Stimulated activated CD4-positive, alpha-beta T cell treated with anti-CD3 and anti-CD28 coated beads, Interleukin-1b, Interleukin-23, amount 100 ng/mL, for 24 hours (primary cell): Measurements from ENCODE around the gene PC.
"Not testable (repeated sequence)": the region's sequence is repeated elsewhere in the genome, so short reads cannot be mapped to it uniquely, and the experiment has no call there.

ENCODE experiments used
- DNase-seq, 4 experiments: peaks; one replicate each; pipeline ENCODE4 v3.0.0-alpha.2; 2020; ENCODE audit warnings: low read depth in 4 of 4, low spot score in 1 of 4

PC gene

DNA sequence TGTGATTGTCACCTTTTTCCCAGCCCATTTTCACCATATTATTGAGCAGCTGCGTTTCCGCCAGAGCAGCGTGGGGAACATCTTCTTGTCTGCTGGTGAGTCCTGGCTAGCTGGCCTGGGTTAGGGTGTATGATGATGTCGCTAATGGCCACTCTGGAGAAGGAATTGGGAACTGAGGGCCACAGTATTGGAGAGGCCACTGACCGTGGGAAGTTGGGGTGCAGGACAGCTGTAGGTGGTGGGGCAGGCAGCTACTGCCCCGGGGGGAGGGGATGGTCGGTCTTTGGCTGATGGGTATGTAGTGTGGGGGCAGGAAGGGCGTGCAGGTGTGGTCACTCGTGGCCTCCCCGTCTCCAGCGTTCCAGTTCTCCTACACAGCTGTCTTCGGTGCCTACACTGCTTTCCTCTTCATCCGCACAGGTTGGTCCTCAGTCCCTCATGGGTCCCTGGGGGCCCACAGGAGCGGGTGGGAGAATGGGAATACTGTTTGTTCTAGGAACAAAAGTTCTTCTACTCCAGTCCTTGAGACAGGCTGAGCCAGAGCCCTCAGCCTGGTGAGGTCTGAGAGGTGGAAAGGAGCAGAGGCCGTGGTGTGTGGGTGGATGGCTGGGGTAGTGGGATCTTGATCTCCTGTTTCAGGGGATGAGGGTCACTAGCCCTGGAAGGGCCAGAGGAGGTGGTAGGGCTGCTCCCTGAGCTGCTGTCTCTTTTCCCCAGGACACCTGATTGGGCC, 112.9 kb downstream of the PC start:
- no peak for DNase-seq

DNA sequence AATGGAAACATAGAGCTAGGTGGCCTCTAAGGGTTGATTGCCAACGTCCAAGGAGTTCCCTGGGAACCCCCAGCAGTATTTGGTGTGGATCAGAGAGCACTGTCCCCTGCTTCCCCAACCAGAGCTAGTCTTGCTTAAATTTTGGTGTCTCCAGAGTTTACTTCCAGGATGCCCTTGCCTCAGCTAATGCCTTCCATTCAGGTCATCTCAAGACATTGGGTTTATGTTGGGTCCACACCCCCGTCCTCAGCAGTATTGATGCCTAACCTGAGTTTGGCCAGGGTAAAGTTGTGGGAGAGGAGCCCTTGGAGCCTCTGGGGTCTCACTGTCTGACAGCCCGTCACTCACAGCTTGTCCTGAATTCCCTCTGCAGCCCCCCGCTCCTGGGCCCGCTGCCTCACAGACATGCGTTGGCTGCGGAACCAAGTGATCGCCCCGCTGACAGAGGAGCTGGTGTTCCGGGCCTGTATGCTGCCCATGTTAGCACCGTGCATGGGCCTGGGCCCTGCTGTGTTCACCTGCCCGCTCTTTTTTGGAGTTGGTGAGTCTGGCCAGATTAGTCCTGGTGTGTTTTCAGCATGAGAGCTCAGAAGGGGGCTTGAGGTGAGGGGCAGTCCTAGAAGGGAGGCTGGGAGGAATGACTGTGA, 113.6 kb downstream of the PC start:
- no peak for DNase-seq

DNA sequence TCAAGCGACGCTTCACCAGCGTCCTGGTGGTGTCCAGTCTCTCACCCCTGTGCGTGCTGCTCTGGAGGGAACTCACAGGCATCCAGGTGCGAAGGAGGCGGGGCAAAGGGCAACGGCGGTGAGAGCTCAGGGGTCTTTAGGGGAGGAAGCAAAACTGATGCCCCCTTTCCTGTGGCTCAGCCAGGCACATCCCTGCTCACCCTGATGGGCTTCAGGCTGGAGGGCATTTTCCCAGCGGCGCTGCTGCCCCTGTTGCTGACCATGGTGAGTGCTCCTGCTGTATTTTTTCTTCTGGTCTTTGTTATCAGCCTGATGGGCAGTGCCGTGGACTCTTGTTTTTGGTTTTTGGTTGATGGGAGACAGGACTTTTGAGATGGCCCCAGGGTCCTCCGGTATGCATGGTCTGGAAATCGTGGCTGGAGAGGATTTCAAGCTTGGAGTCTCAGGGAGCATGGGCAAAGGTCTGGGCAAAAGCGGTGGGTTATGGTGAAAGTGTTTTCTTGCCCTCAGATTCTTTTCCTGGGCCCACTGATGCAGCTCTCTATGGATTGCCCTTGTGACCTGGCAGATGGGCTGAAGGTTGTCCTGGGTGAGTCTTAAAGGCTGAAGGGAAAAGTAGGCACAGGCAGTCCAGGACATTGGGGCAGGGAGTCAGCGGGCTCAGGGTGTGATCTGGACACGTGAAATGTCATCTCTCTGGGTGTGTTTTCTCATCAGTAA, 114.2 kb downstream of the PC start:
- no peak for DNase-seq

DNA sequence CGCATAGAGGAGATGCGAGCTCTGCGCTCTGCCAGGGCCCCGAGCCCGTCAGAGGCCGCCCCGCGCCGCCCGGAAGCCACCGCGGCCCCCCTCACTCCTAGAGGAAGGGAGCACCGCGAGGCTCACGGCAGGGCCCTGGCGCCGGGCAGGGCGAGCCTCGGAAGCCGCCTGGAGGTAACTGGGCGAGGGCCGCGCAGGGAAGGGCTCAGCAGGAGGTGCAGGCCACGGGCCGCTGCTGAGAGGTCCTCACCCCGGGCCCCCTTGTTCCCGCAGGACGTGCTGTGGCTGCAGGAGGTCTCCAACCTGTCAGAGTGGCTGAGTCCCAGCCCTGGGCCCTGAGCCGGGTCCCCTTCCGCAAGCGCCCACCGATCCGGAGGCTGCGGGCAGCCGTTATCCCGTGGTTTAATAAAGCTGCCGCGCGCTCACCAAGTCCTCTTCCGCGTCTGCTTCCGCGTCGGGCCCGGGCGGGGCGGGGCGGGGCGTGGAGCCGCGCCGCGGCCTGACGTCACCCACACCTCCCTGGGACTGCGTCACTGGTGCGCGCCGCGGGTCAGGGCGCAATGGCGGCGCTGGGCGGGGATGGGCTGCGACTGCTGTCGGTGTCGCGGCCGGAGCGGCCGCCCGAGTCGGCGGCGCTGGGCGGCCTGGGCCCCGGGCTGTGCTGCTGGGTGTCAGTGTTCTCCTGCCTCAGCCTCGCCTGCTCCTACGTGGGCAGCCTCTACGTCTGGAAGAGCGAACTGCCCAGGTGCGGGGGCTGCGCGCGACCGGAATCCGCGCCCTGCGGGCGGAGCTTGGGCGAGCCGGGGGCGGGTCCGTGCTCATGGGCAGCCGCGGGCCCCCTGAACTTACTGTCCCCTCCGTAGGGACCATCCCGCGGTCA, 115.0 kb downstream of the PC start, which contains the start of gene RCE1:
Gene RCE1 (plus strand): TSS at position 546 of the 880 bp plus-strand sequence. CDS start 15 bp downstream, at position 561.
- DNase-seq = peak; percentile 67 to 85 (median 82)

DNA sequence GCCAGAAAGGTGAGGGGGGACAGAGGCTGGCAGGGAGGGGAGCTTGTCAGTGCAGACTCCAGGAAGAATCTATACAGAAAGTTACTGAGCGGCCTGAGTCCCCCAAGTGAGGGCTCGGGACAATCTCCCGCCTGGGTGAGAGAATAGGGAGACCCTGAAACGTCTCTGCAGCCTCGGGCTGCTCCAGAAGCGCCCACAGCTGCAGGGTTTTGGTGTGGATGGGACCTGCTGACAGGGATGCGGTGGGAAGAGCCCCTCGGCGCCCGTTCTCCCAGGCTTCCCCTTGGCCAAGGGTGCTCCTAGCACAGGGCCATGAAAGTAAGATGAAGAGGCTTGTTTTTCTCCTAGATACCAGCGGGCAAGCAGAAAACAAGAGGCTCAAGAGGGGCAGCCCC, 115.7 kb downstream of the PC start:
- DNase-seq = no peak

DNA sequence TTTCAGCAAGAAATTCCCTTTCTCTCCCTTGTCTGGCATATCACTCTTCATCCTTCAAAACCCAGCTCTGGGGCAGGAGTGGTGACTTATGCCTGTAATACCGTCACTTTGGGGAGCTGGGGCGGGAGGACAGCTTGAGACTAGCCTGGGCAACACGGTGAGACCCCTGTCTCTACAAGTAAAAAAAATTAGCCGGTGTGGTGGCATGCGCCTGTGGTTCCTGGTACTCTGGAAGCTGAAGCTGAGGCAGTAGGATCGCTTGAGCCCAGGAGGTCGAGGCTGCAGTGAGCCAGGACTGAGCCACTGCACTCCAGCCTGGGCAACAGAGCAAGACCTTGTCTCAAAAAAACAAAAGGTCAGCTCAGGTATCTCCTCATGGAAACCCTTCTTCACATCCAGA, 116.3 kb downstream of the PC start:
- DNase-seq = no peak

DNA sequence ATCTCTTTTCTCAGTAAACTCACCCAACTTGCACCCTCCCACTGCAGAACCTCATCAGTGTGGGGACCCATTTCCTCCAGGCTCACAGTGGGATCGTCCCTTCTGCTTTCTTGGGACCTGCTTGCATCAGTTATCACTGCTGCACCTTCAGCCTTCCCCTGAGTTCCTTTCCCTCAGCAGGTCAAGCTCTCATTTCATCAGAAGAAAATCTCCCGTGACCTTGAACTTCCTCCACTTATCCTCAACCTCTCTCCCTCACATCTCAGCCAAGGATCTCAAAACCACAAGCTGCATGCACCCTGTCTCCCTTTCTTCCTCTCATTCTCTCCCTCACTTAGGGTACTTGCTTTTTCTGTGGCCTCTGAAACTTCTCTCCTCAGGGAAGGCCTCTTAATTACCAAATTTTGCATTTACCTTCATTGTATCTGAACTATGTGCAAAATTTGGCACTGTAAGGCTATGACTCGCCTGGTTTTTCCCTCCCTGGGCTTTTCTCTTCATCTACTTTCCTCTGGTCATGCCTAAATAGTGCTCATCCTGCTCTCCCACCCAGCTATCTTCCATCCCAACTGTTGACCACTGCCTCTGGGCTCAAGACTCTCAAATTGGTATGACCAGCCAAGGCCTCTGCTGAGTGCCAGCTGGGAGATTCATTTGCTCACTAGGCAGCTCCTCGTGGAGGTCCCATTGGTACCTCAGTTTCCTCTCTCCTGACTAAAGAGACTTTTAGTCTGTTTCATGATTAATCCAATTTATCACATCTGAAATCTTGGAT, 117.7 kb downstream of the PC start:
- no peak for DNase-seq

DNA sequence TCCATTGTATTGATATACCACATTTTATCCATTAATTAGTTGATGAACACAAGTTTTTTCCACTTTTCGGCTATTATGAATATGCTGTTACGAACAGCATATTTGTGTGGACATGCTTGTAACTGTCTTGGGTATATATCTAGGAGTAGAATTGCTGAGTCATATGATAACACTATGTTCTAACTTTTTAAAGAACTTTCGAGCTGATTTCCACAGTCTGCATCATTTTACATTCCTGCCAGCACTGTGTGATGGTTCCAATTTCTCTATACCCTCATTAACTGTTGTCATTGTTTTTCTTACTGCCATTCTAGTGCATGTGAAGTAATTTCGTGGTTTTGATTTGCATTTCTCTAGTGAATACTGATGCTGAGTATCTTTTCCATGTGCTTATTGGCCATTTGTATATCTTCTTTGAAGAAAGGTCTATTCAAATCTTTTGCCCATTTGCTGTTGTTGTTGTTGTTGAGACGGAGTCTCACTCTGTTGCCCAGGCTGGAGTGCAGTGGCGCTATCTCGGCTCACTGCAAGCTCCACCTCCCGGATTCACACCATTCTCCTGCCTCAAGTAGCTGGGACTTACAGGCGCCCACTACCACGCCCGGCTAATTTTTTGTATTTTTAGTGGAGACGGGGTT, 122.3 kb downstream of the PC start:
- no peak for DNase-seq

DNA sequence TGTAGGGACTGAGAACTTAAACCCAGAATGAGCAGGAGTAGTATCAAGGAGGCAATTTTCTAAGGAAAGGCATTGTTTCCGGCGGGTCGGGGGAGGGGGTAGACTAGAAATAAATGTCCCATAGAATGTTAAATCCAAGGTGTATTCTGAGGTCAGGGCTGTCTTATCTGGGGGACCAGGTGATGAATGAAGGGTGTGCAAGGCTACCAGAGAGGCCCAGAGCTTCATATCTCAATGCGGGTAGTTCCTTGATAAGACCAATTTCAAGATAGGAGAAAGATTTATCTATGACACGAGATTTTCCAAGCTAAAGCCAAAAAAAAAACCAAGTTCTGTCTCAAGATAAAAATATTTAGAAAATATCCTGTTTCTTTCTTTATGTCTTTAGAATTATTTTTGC, 123.2 kb downstream of the PC start:
- no peak for DNase-seq

DNA sequence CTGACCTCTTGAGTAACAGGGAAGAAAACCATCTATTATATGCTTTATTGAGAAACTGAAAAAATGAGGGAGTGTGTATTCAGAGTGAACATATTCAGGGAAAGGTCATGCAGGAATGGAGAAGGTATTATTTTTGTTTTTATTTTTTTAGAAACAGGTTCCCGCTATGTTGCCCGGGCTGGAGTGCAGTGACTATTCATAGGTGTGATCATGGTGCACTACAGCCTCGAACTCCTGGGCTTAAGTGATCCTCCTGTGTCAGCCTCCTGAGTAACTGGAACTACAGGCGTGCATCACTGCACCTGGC, 123.7 kb downstream of the PC start:
- no peak for DNase-seq

DNA sequence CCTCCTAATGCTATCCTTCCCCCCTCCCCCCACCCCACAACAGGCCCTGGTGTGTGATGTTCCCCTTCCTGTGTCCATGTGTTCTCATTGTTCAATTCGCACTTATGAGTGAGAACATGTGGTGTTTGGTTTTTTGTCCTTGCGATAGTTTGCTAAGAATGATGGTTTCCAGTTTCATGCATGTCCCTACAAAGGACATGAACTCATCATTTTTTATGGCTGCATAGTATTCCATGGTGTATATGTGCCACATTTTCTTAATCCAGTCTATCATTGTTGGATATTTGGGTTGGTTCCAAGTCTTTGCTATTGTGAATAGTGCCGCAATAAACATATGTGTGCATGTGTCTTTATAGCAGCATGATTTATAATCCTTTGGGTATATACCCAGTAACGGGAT, 133.6 kb downstream of the PC start:
- DNase-seq = not testable (repeated sequence)

DNA sequence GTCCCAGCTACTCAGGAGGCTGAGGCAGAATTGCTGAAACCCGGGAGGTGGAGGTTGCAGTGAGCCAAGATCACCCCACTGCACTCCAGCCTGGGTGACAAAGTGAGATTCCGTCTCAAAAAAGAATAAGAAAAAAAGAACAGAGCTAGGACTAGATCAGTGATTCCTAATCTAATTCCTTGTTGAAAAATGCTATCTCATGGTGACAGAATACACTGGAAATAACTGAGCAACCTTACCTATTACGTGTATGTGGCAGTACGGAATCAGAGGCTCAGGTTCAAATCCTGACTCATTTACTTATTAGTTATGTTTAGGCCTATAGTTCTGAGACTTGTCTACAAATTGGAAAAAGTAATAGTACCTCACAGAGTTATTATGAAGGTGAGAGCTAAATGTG, 134.5 kb downstream of the PC start:
- no peak for DNase-seq

DNA sequence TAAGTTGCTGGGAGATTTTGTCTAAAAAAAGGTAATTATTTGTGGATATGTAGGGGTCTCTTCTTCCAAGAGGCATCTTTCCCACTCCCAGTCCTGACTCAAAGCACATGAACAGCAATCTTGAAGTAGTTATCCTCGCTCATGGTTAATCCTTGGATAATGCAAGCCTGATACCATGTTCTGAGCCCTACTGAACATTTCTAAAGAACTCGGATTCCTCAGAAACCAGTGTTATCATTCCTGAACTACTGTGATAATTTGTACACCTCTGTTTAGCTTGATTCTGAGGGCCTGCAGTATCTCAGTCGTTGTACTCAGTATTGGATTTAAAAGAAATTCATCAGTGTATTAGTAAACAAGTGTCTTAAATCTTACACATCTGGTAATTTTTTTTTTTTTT, 137.3 kb downstream of the PC start:
- no peak for DNase-seq

DNA sequence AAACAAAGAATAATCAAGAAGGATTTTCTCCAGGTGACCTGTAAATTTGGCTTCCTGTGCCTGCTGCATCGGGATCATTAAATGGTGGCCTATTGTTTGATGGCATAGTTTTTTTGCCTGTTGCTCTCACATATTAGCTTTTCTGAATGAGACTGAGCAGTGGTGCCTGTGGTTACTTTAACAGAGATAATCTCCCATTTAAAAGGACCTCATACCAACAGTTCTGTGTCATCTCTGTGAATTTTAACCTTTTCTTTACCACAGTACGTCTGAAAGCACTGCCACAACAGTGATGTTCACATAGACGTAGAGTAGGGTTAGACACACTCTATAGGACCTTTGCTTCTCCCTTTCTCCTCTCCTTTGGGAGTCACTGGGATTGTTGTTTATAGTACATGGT, 137.8 kb downstream of the PC start:
- DNase-seq = no peak

DNA sequence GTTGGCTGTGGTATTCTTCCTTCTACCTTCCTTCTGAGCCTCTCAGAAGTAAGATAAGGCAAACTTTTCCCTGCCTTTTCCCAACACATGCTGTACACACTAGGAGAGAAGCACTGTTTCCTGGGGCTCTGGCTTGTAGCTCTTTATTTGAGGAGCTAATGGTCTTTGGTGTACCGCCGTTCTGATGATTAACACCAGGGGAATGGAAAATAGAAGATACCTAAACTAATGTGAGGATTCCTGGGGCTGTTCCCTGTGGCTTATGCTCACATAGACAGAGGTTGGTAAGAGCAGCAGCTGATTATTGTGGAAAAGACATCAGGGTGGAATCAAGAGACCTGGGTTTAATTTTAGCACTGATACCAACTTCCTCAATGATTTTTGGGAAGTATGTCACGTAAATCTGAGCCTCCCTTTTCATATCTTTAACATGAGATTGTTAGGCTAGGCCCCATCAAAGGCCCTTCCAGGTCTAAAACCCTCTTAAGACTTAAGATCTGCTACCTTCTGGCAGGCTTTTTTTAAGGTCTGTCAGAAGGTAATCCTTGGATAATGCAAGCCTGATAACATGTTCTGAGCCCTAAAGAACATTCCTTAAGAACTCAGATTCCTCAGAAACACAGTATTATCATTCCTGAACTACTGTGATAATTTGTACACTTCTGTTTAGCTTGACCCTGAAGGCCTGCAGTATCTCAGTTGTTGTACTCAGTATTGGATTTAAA, 139.8 kb downstream of the PC start:
- DNase-seq = no peak

DNA sequence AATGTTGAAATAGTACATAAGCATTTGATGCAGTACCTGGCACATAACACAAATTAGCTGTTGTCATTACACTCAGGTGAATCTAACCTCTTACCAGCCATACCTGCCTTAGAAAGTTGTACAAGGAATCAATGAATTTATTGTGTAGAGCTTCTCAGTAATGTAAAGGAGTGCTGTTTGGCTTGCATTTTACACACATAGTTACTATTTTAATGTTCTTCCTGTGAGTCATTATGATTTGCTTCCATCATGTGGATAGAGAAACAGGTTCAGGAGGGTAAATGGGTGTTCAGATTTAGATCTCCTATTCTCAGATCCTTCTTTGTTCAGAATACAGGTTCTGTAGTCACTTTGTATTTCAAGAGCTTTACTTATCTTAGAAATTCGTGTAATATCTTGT, 142.5 kb downstream of the PC start:
- no peak for DNase-seq

DNA sequence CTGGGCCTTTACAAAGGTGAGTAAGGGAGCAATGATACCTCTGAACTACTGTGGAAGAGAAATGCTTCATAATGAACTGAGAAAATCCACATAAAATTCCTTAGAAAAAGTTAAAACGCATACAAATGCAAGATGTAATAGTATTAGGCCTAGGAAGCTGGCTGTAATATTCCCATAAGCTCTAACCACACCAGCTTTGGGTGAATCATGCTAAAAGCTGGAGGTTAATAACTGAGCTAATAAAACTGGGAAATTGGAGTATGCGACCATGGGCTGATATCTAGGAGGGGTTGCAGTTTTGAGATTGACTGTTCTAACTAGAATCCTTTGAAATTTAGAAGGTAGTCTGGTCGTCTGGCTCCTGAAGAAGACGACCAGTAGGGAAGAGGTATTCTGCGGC, 143.5 kb downstream of the PC start:
- no peak for DNase-seq

DNA sequence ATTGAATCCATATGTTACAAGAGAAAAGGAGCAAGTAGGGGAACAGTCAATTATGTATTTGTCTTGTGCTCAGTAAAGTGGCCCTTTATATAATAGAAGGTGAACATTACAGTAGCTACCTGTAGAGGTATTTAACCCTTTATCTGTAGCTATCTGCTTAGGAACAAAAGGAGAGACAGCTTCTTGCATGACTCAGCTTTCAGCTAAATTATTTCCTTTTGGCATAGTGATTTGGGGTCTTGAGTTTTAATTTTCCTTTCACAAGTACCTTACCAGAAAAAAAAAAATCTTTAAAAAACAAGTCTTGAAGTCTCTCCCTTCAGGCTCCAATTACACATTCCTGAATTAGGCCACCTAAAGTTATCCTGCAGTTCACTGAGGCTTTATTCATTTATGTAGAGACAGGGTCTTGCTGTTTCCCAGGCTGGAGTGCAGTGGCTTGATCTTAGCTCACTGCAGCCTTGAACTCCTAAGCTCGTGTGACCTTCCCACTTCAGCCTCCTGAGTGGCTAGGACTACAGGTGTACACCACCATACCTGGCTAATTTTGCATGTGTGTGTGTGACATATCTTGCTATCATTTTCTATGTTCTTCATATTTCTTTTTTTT, 147.5 kb downstream of the PC start:
- no peak for DNase-seq

DNA sequence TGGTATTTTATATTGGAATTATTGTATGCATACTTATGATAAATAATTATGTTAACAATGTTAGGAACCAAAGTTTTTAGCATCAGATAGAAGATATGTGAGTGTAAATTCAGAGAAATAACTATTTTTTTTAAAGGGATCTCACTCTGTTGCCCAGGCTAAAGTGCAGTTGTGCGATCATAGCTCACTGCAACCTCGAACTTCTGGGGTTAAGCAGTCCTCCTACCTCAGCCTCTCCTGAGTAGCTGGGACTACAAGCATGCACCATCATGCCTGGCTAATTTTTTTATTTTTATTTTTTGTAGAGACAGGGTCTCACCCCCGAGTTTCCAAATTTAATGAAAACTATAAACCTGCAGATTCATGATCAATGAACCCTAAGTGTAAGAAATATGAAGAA, 148.6 kb downstream of the PC start:
- DNase-seq = no peak
